IPS-NIHi11 (cell line): Measurements from ENCODE around the gene KICS2.

Source experiments
- DNase-seq: peaks from one replicate; pipeline ENCODE4 v3.0.0; 2012; ENCODE audit warnings: mixed read lengths, low spot score

The KICS2 gene

DNA sequence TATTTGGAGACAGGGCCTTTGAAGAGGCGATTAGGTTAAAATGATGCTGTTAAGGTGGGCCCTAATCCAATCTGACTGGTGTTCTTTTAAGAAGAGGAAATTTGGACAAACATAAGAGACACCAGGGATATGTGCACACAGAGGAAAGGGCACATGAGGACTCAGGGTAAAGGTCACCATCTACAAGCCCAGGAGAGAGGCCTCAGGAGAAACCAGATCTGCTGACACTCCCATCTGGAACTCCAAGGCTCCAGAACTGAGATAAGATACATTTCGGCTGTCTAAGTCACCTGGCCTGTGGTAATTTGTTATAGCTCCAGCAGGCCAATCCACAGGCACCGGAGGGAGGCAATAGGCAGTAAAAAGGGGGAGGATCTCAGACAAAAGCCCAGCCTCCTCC, 48.6 kb downstream of the KICS2 start:
- no peak for DNase-seq
